BE2C (cell line): ENCODE measurements around the gene SPOP.

Experiments used
- DNase-seq: peaks from one replicate; pipeline ENCODE4 v3.0.0-alpha.2; 2020
- H3K27me3 ChIP-seq: fragments of 250-450 bp; sonication (Bioruptor Pico); 2 replicates; pipeline ENCODE4 v1.5.1; 2020; ENCODE audit warnings: mild to moderate bottlenecking
- H3K36me3 ChIP-seq: fragments of 250-450 bp; sonication (Bioruptor Pico); 2 replicates; pipeline ENCODE4 v1.5.1; 2020; ENCODE audit warnings: mild to moderate bottlenecking
- H3K4me1 ChIP-seq: fragments of 250-450 bp; sonication (Bioruptor Pico); 2 replicates; pipeline ENCODE4 v1.5.1; 2020
- H3K4me3 ChIP-seq: 2 replicates; pipeline ENCODE4 v1.5.1; 2011; ENCODE audit warnings: low read depth, low read length
- H3K9me3 ChIP-seq: fragments of 250-450 bp; sonication (Bioruptor Pico); 2 replicates; pipeline ENCODE4 v1.5.1; 2020
- CTCF ChIP-seq: IDR thresholded peaks from 2 replicates; pipeline ENCODE4 v1.5.1; 2012; ENCODE audit warnings: mild to moderate bottlenecking, low read depth, low read length

Gene SPOP

GRCh38 chr17:49610883-49611584 is 66.9 kb downstream of the SPOP start:
- Histone ChIP-seq H3K4me3 (no peak overlapping the region), H3K9me3 (no peaks in the 10 kb centered on the region), H3K36me3 (peaks cover 41% of the 10 kb centered on the region), H3K4me1 (no peaks in the 10 kb centered on the region), H3K27me3 (no peaks in the 10 kb centered on the region)
- no peak for TF ChIP-seq CTCF
- DNase-seq, result no peak

- peaks cover 35% of the 10 kb centered on the region for H3K36me3 ChIP-seq
Measured at GRCh38 chr17:49604314-49604869, 73.5 kb downstream of the SPOP start.

GRCh38 chr17:49603720-49604119 is 74.2 kb downstream of the SPOP start:
- no peaks in the 10 kb centered on the region for H3K27me3 ChIP-seq
- DNase-seq, result no peak
- no peak overlapping the region for H3K4me3 ChIP-seq
- 0 out of 2 replicates have a peak, but pooled peaks have one; percentile 18 for TF ChIP-seq CTCF
- peaks cover 29% of the 10 kb centered on the region for H3K36me3 ChIP-seq
- H3K4me1 ChIP-seq, result no peaks in the 10 kb centered on the region
- no peaks in the 10 kb centered on the region for H3K9me3 ChIP-seq

More at GRCh38 chr17:49604314-49604869, 73.5 kb downstream of the SPOP start:
- H3K4me3 ChIP-seq, result no peak overlapping the region
- no peaks in the 10 kb centered on the region for H3K4me1 ChIP-seq
- H3K27me3 ChIP-seq, result no peaks in the 10 kb centered on the region
- no peaks in the 10 kb centered on the region for H3K9me3 ChIP-seq
- DNase-seq, result no peak
- no peak for TF ChIP-seq CTCF

GRCh38 chr17:49603238-49603637 is 74.7 kb downstream of the SPOP start:
- no peaks in the 10 kb centered on the region for H3K4me1 ChIP-seq
- no peak for DNase-seq
- no peaks in the 10 kb centered on the region for H3K27me3 ChIP-seq

GRCh38 chr17:49602783-49603182 is 75.1 kb downstream of the SPOP start:
- Histone ChIP-seq H3K36me3 (peaks cover 29% of the 10 kb centered on the region), H3K4me1 (no peaks in the 10 kb centered on the region), H3K9me3 (no peaks in the 10 kb centered on the region), H3K27me3 (no peaks in the 10 kb centered on the region), H3K4me3 (no peak overlapping the region)
- DNase-seq, result no peak
- no peak for TF ChIP-seq CTCF

More at GRCh38 chr17:49603238-49603637, 74.7 kb downstream of the SPOP start:
- Histone ChIP-seq H3K4me3 (no peak overlapping the region), H3K9me3 (no peaks in the 10 kb centered on the region), H3K36me3 (peaks cover 29% of the 10 kb centered on the region)
- TF ChIP-seq CTCF, result no peak

GRCh38 chr17:49600949-49601348 is 76.9 kb downstream of the SPOP start:
- DNase-seq, result no peak
- Histone ChIP-seq H3K4me1 (no peaks in the 10 kb centered on the region; the same call in 1 of the 2 replicates), H3K27me3 (no peaks in the 10 kb centered on the region), H3K9me3 (no peaks in the 10 kb centered on the region), H3K4me3 (no peak overlapping the region), H3K36me3 (peaks cover 16% of the 10 kb centered on the region)
- no peak for TF ChIP-seq CTCF
